Measurements from ENCODE around the gene FOXL1.

FOXL1 gene

DNA sequence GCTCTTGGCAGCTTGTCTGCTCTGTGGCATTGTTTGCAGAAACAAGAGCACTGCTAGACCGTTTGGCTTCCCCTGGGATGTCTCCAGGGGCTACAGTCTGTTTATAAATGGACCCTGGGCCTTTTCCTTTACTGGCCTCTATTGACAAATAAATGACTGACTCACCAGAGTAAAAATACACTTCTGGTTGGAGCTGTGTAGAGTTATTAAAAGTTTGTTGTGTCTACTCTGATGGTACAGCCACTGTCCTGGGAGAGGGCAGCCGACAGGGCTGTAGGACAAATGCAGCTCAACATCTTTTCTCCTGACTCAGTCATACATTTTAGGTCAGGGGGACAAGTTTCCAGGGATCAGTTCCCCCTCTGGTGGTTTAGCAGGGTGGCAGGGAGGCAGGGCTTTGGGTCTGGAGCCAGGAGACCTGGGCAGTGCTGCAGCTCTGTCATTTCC, 30.0 kb downstream of the FOXL1 start:
- DNase-seq, result peak; percentile 48

DNA sequence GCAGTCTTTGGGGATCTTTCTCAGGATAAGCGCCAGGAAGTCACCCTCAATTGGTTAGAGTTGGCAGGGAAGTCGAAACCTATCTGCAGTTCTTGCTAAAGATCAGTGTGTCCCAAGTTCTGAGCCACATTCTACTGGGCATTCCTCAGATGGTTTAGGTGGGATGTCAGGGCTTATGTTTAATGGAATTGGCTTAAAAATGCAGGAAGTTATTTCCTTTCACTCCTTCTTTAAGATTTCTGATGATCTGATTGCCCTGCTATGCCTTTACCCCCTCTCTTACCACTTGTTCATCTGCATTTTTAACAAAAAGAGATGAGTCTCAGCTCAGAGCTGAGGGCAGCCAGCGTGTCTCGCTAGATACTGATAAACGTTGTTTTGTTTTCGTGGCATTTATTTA, 30.8 kb downstream of the FOXL1 start:
- peak; percentile 99 for DNase-seq

DNA sequence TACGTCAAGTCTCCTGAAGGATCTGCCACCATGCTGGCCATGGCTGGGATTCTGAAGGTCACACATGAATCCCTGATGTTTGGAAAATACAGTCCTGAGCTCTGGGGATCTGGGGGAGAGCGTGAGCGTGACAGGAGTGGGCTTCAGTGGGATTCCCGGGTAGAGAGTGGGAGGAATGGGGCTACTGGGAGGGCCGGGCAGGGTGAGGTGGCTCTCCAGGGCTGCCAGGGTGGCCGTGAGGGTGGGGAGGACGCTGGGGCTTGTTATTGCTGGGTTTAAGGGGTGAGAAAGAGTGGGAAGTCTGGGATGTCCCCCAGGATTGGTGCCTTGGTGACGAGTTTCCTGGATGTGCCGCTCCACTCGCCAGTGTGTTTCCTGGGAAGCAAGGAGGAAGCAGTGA, 31.3 kb downstream of the FOXL1 start:
- DNase-seq, result no peak

DNA sequence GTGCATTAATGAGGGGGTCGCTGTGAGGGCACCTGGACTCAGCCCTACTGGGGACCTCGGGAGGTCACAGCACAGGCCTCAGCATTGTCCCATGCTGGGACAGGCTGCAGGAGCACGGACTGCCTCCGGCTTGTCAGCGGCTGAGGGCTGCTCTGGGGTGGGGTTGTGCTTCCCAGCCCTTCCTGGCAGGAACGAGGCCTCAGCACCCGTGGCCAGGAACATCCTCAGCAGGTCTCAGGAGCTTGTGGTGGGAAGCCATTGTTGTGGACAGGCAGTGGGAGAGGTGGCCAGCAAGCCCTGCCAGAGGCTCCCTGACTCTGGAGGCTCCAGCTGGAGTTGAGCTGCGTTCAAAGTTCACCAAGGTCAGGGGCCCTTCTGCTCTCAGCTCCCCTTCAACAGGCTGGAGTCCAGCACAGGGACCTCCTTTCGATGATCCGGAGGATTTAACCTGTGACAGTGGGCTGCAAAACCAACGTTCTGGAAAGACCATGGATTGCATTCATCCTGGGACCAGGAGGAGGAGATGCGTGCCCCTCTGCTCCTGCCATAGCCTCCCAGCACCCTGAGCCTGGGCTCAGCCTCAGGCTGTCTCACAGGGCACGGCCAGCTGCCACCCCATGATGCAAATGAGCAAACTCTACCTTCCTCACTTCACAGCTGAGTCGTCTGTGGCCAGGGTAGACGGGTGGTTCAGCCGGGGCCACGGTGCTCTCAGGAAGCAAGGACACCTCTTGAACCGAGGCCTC, 32.6 kb downstream of the FOXL1 start:
- no peak for DNase-seq

DNA sequence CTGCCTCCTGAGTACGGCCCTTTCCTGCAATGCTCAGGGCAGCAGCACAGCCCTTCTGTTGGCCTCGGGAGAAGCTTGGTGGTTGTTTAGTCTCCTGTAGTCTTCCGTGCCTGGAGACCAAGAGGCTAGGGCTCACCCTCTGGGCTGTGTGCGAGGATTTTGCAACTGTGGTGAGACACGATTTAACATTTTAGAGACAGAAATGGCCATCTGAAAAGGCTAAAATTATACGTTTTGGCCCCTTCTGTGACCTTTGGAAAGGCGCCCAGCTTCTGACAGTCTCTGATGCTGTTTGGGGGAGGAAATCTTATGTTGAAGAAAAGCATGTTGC, 33.1 kb downstream of the FOXL1 start:
- DNase-seq, result no peak

DNA sequence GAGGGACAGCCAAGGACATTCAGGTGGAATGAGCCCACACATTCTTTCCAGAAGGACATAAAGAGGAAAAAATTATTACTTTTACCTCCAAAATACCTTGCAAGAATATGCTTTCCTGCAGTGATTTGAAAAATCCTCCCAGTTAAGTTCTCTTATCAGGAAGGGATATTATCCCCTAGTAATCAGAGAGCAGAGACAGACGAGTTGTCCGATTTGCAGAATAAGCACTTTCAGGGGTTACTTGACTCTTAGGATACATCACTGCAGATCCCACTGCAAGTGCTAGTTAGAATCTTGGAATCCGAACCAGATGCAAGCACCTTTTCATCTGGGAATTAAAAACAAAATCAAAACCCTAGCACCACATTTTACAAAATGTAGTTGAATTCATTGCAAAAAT, 33.6 kb downstream of the FOXL1 start:
- DNase-seq, result no peak

DNA sequence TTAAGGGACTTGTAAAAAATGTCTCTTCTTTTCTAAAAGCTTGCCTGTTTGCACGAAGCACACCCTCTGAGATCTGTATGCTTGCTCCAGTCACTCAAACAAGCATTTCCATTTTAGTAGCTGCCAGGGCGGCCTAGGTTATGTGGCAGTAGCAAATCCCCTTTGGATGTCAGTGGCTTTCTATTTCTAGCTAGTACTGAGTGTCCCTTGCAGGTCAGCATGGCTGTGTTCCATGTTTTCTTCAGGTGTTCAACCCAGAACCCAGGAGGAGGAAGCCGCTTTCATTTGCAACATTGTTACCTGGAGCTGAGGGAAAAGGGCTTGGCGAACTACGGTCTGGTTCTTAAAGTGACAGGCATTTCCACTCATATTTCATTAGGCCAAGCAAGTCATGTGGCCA, 36.4 kb downstream of the FOXL1 start:
- DNase-seq, result no peak

DNA sequence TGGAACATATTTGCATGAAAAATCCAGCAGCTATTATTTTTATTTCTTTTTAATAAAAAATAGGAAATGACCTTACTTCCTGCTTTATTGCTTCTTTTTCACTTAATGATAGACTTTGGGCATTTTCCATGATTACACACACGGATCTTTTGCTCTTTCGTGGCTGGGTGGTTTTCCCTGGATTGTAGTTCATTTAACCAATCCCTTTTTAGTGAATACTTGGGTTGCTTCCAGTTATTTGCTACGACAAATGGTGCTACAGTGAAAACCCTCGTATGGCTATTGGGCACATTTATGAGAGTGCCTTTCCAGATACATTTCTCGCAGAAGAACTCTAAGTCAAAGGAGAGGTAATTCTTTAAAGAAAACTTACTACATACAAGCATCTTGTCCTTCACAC, 38.6 kb downstream of the FOXL1 start:
- DNase-seq, result no peak

DNA sequence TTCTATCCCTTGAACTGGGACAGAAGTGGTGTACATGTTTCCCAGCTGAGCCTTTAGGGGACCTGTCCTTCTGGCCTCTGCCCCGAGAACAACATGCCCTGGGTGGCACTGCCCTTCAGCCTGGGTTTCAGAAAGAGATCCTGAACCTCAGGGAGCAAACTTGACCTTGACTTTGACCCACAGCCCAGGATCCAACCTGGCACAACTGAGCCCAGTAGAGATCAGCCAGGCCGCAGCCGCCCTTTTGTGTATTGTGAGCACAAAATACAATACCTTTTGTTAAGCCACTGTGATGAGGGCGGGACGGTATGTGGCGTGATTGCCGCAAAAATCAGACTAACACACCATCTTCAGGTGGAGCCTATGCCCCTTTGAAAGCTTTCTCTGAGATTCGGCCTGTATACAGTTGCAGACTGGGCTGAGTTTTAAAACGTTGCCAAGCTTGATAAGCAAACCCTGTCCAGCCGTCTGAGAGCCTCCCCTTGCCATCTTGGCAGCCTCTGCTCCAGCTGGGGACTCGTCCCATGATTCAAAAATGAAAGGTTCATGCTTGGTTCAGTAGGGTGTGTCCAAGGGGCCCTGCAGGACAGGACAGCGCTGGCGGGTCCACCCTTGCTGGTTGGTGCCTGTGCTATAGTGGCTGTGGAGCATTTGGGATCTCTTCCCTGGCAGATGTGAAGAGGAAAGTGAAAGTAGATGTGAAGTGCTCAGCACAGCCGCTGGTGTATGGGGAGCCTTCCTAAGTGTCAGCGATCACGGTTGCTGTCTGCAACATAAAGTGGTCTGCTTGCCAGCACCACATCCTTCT, 40.3 kb downstream of the FOXL1 start:
- no peak for DNase-seq

DNA sequence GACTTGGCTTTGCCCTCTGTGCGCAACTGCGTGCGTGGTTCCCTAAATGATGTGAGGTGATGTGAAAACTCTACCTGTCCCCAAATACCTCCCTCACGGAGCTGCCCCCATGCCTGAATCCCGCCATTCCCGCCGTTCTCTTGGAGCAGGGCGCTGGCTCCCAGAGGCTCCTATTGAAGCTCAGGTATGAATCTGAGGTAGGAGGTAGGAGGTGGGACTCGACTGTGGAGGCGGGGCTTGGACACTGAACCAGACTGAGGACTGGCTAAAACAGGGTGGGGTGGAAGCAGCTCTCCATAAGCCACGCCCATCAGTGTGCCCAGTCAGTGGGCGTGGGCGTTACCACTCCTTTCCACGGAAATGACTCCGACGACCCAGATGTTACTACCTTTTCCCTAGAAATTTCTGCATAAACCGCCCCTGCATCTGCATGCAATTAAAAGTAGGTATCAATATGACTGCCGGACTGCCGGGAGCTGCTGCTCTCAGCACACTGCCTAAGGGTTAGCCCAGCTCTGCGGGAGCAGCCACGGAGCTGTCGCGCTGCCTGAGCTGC, 41.0 kb downstream of the FOXL1 start:
- DNase-seq, result no peak

DNA sequence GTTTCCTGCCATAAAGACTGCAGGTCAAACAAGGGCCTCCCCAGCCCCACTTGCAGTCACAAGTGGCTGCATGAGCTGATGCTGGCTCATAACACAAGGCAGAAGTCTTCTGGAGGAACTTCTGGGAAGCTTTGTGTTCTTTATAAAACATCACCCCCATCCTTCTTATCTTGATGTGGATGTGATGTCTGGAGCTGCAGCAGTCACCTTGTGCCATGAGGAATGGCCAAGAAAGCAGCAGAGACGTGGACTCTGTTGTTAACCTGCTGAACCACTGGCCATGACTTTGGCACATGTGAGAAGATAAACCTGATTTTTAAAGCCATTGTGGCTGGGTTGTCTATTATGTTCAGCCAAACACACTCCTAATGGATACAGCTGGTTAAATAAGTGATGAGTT, 41.8 kb downstream of the FOXL1 start:
- no peak for DNase-seq

DNA sequence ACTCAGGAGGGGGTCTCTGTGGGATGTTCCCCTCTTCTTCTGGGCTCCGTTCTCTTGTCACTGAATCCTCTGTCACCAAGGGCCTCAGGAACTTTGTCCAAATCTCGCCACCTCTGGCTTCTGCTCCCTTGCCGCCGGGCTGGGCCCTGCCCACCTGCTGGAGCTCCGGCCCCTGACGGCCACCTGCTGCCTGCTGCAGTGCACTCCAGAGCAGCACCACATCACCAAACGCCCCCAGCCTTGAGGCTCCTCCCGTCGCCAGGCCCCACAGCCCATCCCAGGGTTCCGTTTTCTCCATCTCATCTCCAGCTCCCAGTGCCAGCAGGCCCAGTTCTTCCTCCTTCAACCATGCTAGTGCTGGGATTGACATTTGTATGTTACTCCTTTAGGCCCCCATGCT, 43.6 kb downstream of the FOXL1 start:
- no peak for DNase-seq

DNA sequence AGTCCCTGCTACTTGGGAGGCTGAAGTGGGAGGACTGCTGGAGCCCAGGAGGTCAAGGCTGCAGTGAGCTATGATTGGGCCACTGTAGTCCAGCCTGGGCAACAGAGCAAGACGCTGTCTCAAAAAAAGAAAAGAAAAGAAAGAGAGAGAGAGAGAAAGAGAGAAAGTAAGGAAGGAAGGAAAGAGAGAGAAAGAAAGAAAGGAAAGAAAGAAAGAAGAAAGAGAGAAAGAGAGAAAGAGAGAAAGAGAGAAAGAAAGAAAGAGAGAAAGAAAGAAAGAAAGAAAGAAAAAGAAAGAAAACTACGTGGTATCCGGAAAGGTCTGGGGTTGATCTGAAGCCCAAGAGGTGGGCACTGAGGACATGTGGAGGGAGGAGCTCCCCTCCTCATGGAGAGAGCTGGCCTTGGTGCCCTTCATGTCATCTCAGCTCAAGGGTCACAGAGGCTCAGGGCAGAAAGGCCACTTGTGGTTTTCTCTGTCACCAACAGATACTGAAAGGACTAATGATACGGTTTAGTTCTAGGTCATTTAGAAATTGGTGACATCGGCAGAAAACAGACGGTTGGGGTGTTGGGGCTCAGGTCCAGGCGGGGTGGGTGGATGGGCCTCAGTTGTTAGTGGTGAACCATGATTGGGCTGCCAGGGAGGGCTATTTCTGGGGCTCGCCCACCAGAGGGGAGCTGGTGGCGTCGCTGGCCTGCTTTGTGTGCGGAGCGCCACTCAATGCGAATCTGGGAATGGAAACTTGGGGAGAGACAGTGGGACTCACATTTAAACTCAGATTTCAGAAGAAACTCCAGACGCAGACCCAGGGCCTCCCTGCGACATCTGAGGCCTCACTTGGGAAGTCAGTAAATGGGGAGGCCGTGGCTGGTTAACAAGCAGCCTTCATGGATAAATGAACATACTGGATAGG, 44.6 kb downstream of the FOXL1 start:
- DNase-seq, result no peak

DNA sequence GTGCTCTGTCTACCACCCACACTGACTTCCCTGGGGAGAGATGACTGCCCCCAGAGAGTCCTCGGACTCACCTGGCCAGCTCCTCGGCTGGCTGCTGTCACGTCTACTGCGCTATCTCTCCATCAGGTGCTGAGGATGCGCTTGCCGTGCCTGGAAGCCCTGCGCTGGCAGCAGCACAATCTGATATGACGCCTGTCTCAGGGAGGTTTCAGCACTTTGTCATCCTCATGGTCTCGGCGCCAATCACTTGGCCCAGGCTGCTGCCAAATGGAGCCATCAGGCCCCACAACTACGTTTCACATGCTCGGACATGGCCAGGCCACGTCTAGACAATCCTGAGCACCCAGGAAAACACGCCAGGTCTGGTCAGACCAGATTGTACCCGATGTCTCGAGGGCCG, 46.7 kb downstream of the FOXL1 start:
- DNase-seq, result no peak

DNA sequence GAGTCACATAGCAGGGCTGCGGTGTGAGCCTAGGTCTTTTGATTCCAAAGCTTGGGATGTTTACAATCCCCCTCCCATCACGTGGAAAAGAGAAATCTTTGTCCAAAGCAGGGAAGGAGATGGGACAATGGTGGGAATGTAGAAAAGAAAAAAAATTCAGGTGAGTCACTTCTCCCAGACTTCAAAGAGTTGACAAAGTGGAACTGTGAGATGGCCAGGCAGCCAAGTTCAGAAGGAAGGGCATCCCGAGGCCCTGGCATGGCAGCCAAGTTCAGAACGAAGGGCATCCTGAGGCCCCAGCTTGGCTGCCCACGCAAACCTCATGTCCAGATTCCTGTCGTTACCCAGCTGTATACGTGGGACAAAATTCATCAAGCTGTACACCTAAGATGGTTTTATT, 47.5 kb downstream of the FOXL1 start:
- no peak for DNase-seq

DNA sequence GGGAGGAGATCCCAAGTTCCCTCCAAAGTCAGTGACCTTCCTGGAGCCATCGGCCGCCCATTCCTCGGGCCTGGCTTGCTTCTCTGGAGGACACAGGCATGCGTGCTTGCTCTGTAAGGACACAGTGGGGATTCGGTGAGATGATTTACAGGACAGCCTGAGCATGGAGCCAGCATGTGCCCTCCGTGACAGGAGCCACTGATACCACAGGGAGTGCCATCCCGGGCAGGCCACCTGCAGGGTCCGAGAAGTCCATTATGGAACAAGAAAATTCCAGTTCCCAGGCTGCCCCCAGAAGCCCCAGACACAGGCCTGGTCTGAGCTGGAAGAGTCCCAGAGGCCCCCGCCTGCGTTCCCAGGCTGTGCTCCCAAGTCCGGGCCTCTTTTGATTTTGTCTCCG, 47.9 kb downstream of the FOXL1 start:
- DNase-seq, result no peak

DNA sequence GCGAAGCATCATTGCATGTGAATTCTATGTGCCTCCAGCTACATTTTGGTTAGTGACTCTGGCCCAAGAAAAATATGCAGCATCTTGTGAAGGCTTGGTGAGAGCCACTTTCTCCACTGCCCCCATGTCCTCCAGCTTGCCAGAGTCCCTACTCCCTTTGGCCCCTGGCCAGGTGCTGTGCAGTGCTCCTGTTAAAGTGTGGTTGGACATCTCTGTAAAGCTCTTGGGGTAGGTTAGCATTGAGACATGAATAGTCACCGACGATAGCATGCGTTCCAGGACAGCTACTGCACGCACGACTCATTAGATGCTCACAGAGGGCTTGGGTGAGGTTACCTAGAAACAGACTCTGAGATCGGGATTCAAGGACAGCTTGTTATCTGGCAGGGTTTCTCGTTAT, 48.6 kb downstream of the FOXL1 start:
- peak; percentile 65 for DNase-seq

DNA sequence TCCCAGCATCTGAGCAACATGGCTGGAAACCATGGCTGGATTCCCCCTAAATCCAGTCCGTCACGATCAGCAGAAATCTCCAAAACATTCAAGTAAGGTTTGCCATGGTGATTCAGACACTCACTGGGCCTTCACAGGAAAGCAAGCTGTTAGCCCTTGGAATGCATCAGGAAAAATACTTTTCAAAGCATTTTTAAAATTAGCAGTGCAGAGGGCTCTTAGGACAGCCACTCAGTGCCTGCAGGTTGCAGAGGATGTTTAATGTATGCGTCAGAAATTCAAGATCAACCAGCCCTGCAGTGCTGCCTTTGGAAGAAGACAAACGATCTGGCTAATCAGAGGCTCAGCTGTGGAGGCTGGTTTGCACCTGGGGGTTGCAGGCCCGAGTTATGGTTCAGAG, 50.3 kb downstream of the FOXL1 start:
- DNase-seq, result peak; percentile 75

DNA sequence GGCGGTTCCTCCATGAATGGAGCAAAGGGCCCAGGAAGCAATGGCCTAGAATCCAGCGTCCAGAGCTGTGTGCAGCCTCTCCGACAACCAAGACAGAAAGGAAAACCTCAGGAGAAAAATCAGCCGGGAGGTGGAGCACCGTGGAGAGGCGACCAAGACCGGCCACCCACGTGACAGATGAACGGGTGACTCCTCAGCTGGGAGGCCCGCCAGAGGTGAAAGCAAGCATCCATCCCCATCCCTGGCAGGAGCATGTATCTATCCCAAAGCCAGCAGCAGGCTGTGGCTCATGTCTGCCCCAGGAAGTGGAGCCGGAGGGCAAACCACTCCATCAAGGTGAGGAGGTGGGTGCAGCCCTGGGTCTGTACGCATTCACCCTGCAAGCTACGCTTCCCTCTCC, 52.1 kb downstream of the FOXL1 start:
- no peak for DNase-seq

DNA sequence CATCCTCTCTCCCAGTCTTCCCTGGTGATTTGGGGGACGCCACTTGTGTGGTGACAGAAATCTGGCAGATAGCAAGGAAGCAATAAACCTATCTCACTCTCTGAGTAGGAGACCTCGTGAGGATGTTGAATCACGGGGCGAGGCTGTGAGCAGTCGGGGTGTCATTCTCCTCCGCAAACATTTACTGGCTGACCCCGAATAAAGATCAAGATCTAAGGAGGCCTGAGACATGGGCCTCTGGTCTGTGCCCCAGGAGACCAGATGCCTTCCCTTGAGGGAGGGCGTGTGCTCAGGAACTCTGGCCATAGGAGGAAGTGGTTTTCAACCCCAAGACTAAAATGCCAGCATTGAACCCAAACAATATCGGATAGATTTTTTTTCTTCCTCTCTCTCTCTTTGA, 53.1 kb downstream of the FOXL1 start:
- peak; percentile 33 for DNase-seq
